ENCODE measurements around the gene ASB5.
"Not testable (repeated sequence)": the region's sequence is repeated elsewhere in the genome, so short reads cannot be mapped to it uniquely, and the experiment has no call there.

ASB5 gene, protein sequence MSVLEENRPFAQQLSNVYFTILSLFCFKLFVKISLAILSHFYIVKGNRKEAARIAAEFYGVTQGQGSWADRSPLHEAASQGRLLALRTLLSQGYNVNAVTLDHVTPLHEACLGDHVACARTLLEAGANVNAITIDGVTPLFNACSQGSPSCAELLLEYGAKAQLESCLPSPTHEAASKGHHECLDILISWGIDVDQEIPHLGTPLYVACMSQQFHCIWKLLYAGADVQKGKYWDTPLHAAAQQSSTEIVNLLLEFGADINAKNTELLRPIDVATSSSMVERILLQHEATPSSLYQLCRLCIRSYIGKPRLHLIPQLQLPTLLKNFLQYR

DNA sequence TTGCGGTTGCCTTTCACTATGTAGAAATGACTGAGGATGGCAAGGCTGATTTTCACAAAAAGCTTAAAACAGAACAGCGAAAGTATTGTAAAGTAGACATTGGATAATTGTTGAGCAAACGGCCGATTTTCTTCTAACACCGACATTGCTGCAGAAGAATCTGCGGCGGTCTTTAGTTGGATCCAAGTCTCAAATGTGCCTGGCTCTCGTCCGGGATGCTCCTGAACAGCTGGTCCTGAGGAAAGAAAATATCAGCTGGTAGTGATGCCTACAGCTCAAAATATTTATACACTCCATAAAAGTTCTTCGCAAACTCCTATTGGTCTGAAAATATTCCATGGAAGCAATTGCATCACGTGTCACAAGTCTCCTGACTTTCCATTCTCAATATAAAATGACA, at the start of gene ASB5:
TSS of gene ASB5 (minus strand) at position 260 of the 400 bp plus-strand sequence. CDS start at position 146, 114 bp downstream.
- no peak for DNase-seq (ENCODE audit: low read depth in 2 of 2)

DNA sequence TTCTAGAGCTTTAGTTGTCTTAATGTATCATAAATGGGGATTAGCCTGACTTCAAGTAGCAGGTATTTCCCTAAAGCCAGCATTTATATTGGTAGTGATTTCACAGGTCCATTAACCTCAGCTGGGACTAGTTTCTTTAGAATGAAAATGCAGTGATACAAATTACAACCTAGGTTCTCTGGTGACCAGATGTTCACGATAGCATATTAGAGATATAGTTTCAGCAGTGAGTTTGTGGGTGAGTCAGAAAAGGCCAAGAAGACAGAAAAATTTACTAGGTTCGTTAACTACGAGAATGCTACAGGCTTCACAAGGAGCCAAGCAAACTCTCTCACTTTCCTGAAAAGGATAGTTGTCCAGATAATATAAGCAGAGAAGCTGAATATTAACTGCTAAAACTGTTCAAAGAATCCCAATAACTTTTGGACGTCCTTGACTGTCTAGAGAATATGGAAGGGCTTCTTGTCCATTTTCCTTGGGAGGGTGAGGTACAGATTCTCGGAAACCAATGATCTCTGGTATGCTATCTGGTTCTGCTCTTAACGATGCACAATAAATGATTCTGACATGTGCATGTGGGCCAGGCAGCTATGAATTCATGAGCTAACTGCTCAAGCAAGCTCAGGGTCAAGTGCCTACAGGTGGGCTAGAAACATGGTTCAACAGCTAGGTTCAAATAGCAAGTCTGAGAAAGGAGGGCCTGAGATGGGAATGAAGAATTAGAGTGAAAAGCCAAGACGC, 44.7 kb upstream of the ASB5 start:
- no peak for DNase-seq (ENCODE audit: low read depth in 2 of 2)

DNA sequence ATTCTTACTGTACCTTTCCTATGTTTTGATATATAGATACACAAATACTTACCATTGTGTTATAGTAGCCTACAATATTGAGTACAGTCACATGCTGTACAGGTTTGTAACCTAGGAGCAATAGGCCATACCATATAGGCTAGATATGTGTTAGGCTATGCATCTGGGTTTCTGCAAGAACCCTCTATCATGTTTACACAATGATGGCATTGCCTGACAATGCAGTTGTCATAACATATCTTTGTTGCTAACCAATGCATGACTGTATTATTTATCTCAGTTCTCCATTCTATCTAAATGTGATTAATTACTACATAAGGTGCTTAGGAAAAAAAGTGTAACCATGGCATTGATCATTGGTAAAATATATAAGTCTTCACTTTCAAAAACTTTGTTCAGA, 40.8 kb upstream of the ASB5 start:
- no peak for DNase-seq (ENCODE audit: low read depth in 2 of 2)

DNA sequence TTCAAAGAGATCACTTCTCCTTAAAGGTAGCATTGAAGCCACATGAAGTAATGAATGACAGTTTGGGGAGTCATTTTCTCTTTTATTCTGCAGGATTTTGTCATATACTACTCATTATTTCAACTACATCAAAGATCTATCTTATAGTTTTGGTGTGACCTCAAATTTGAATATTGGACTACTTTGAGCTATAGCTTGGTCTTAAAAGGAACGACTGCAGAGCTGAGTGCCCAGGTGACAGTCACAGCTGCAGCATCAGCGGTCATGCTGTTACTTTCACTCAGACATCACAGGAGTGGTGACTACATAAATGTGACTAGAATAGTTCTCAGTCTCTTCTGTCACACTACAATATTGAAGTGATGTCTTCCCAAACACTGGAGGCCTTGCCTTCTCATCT, 40.0 kb upstream of the ASB5 start:
- DNase-seq (ENCODE audit: low read depth in 2 of 2), result no peak

DNA sequence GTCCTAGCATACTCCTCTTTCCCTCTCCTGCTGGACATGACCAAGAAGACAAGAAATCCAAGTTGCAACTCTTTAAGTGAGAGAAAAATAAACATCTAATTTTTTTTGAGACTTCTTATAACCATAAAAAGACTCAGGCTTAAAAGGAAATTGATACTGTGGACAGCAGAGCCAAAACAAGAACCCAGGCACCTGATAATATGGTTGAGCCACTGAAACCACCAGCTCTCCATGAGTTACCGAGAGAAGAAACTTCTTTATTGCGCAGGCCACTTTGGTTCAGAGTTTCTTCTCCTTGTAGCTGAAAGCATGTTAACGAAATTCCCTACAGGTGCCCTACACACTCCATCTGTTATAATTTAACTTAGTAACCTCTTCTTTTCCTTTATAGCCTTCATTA, 39.4 kb upstream of the ASB5 start:
- no peak for DNase-seq (ENCODE audit: low read depth in 2 of 2)

DNA sequence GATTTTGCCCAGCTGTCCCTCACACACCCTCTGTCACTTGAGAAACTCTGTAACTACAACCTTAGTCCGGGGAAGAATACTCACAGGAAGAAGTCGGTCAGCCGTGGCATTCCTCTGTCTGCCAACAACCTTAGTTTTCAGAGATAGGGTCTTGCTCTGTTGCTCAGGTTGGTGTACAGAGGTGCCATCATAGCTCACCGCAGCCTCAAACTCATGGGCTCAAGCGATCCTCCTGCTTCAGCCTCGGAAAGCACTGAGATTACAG, 38.6 kb upstream of the ASB5 start:
- no peak for DNase-seq (ENCODE audit: low read depth in 2 of 2)

DNA sequence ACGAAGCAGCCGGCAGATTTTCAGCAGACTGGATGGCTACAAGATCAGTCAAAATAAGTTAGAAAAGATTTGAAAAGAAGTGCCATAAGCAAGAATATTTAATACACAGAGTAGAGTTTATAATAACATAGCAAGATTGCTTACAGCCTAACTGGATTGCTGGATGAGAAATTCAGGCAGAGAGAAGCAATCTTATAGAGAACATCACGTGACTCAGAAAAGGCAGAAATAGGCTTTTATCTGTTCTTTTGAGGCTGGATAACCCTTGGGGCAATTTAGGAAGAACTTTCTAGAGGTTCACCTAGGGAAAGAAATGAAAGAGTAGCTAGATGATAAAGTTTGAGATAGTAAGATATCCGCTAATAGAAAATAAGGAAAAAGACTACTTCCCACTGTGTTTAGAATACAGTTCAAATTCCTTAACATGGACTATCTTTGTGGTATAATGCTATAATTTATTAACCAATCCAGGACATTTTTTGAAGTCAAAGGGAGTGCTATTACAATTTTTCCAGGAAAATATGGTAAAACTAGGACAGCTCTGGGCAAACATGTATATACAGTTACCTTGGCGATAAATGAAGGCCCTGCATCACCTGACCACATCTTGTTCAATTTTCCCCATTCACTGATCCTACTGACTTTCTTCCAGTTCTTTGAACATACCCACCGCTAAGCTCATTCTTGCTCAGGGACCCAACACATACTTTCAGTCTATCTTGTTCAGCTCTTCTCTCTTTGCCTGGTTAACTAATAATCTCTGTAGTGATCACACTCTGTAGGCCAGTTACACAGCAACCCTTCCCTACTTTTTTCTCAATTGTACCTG, 38.0 kb upstream of the ASB5 start:
- DNase-seq (ENCODE audit: low read depth in 2 of 2), result no peak

DNA sequence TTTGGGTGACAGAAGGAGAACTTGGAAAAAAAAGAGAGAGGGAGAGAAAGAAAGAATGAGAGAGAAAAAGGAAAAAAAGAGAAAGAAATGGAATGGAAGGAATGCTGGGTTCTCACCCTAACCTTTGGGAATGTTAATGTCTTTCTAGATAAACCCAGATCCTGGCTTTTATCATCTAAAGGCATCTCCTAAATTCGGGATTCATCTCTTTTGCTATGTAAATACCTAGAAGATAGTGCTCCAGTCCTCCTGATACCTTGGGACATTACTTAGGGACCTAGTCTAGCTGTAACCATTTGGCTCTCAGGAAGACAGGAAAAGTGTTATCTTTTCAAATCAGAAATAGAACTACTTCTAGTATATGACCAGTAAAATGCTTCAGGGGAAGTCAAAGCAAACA, 34.9 kb upstream of the ASB5 start:
- DNase-seq (ENCODE audit: low read depth in 2 of 2), result no peak

DNA sequence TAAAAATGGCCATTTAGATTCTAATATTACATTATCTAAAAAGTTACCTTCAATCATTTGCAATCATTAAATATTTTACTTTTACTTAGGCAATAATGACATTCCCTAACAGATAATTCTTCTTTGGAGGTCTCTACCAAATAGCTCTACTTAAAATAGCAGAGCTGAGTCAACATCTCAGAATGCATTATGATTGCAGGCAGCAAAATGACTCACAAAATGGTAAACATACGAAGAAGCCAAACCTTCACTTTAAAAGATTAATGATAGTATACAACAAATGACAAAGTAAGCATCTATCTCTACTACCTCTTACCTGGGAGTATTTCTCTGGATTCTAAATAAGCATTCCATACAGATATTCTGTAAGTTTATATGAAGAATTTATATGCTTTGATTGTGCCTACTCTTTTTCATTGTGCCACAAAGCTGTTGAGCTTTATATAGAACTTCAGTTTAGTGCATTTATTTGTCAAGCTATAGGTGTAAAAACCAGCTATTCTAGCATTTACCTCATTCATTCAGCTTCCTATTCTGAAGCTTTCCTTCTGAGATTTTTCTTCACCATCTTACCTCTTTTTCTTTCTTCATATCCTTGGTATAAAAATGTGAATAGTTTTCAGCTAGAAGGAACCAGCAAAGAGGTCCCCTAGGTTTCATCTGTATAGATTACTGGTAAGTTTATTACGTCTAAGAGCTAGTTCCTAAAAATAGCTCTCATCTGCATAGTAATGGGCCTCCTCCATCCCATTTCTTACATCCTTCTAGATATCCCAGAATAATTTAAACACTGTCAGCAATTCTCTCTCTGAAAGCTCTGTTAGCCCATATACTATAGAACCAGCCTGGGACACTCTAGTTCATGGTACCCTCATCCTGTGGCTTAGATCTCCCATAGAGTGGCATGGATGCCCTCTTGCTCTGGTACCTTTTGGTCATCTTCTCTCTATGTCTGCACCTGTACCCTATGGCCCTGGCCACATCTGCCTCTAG, 33.6 kb upstream of the ASB5 start:
- DNase-seq (ENCODE audit: low read depth in 2 of 2), result no peak

DNA sequence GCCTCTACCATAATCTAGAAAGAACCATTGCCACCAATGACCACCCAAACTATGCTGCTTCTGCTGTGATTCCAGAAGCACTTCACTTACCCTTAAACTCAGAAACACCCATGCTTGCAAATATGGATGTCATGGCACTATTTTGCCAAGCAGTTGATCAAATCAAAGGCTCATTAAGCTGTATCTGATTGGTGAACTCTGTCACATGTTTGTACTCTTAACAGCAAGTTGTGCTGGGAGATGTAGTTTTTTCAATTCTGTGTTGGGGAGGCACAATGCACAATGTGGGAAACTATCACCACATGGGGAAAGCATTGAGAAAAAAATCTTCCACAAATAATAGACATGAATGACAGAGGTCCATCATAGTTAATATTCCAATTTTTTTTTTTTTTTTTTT, 31.5 kb upstream of the ASB5 start:
- no peak for DNase-seq (ENCODE audit: low read depth in 2 of 2)

DNA sequence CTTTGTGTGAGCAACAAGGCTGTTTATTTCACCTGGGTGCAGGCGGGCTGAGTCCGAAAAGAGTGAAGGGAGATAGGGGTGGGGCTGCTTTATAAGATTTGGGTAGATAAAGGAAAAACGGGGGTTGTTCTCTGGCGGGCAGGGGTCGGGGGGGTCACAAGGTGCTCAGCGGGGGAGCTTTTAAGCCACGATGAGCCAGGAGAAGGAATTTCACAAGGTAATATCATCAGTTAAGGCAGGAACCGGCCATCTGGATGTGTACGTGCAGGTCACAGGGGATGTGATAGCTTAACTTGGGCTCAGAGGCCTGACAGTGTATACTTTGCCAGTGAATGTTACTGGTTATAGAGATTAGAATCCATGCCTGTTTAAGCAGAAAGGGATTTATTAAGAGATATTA, 31.0 kb upstream of the ASB5 start:
- no peak for DNase-seq (ENCODE audit: low read depth in 2 of 2)

DNA sequence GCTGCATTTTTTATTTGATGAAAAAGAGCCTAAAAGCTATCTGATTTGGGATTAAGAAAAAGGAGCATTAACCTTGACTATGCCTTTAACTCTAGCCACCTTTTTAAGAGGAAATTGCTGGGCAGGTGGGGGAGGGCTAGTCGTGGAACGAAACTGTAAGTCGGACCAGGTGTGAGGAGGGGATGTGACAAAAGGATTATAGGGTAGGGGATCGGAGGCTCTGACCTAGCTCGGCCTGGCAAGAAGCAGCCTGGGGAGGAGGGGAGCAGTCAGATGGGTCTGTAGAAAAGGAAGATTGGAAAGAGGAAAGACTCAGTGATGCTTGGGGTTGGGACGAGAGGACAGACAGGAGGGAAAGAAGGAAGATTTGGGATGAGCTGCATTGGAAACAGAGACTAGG, 29.6 kb upstream of the ASB5 start:
- no peak for DNase-seq (ENCODE audit: low read depth in 2 of 2)

DNA sequence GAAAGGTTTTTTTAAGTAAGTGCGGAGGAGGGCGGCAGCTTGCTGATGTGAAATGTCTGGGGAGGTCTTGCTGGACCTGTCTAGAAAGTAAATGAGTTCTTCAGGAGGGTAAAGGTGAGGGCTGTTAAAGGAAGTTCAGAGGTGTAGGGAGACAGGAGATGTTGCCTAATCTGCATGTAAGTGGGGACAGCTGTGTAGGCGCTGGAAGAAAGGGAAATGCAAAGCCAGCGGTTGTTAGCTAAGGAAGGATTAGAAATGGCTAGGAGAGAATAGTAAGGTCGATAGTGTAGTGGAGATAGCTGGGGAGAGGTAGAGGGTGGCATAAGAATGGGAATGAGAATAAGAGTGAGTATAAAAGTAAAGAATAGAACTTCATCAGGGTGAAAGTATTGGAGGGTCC, 26.9 kb upstream of the ASB5 start:
- not testable (repeated sequence) for DNase-seq (ENCODE audit: low read depth in 2 of 2)

DNA sequence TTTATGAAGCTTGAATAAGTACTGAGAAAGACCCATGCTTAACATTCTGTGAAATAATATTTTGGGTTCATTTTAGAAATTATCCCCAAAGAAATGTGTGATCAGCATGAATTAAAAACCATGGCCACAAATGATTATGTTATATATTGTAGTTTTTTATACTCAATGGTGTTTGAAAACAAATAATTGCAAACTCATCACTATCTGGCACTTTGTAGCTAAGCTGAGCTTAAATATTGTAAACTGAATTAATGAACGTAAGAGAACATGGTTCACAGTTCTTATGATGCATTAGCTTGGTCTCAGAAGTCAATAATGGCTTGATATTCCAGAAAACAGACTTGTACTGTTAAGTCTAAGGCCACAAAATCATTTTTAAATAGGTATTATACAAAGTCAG, 24.6 kb upstream of the ASB5 start:
- no peak for DNase-seq (ENCODE audit: low read depth in 2 of 2)

DNA sequence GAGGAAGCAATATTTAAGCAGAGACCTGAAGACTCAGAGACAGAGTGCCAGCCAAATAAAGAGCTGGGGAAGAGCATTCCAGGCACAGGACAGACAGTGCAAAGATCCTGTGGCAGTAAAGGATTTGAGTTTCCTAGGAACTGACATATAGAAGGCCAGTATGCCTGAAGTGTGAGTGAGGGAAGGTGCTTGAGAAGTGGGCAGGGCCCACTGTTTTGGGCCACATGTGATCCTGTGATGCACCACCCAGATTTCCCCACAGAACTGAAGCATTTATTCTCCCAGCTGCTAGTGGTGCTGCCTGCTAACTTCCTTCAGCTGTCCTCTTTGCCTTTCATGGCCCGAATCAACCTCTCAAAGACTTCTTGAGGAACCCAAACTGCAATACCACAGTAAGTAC, 23.9 kb upstream of the ASB5 start:
- DNase-seq (ENCODE audit: low read depth in 2 of 2), result no peak

DNA sequence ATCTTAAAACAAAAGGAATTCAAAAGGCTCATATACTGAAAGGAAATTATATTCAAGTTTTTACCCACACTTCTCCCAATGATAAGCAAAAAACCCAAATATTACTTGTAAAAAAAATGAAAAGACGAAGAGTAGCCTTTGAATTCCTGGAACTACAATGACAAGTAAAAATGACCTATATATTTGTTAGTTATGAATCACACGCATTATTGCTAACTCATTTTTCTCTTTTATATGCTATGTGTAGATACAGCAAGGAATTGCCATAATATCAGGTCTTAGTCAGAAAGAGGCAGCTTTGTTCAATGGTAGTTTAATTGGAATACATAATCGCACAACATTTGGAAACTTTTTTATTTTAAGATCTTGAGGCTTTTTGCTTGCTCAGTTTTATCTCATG, 22.7 kb upstream of the ASB5 start:
- no peak for DNase-seq (ENCODE audit: low read depth in 2 of 2)

DNA sequence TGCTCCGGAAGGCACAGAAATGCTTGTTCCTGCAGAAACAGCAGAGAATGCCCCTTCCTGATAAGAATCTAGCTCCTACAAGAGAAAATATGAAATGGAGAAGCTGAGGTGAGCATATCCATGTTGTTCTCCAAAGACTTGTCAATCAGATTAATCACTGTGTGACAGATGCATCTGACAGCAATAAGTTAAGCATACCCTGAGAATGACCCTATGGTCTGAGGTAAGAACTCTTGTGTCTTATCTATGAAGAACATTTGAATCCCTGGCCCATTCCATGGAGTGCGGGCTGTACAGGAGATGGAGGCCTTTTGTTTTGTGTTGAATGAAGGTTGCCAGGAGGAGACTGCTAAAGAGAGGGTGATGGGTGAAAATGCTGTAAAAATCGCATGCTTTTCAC, 21.5 kb upstream of the ASB5 start:
- no peak for DNase-seq (ENCODE audit: low read depth in 2 of 2)

DNA sequence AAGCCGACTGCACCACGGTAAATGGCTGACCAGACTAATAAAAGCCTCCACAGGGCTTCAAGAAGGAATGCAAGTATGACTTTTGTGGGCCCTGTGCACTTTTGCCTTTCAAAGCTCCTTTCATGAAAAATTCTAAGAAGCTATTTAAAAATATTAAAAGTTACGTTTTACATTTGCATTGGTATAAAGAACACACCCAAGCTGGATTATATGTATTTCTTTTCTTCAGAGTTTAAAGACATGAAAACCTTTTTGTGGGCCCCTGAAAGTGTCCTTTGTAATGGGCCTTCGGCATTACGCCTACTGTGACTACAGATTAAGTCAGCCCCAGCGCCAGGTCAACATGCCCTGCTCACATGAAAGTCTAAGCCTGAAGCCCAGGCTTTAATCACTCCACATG, 20.5 kb upstream of the ASB5 start:
- no peak for DNase-seq (ENCODE audit: low read depth in 2 of 2)

DNA sequence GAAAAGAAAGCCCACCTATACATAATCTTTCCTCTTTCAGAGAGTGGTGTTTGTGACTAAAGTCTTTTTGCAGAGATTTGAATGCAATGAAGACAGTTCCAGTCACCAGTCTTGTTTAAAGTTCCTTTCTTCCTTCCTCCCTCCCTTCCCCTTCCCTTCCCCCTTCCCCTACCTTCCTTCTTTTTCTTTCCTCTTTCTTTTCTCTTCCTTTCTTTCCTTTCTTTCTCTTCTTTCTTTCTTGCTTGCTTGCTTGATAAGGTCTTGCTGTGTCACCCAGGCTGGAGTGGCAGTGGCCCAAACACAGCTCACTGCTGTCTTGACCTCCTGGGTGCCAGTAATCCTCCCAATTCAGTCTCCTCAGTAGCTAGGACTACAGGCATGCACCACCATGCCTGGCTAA, 19.0 kb upstream of the ASB5 start:
- DNase-seq (ENCODE audit: low read depth in 2 of 2), result no peak

DNA sequence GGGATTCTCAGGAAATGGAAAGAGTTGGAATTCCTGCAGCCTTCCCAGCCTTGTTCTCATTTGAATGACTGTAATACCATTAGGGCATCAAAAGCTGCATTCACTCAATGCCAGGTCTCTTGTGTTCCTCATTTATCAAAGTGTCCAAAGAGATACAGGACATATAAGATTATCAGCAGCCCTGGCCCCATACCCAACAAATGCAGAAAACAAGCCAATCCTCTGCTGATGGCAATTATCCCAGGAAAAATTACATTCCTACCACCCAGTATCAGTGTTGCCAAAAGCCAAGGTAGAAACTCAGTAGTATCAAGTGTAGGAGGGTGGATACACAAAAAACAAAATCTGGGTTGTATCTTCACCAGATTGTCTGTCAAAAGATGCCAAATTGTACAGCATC, 18.5 kb upstream of the ASB5 start:
- no peak for DNase-seq (ENCODE audit: low read depth in 2 of 2)

DNA sequence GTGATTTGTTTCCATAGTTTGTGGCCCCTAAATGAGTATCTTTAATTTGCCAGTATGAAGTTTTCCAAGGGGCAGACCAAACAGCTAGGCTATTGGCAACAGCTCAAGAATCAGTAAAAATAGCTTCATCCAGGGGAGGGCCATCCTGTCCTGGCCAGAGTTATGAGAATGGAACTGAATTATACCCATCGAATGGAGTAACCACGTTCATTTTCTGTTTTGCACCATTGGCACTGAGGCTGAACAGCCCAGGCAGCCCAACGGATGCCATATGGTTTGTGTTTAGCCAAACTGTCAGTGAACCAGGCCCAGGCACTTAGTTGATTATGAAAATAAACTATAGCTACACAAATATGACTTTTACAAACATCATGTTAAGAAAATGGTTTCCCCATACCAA, 17.7 kb upstream of the ASB5 start:
- no peak for DNase-seq (ENCODE audit: low read depth in 2 of 2)

DNA sequence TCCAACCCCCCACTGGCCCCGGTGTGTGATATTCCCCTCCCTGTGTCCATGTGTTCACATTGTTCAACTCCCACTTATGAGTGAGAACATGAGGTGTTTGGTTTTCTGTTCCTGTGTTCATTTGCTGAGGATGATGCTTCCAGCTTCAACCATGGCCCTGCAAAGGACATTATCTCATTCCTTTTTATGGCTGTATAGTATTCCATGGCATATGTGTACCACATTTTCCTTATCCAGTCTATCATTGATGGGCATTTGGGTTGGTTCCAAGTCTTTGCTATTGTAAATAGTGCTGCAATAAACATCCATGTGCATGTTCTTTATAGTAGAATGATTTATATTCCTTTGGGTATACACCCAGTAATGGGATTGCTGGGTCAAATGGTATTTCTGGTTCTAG, 10.5 kb upstream of the ASB5 start:
- not testable (repeated sequence) for DNase-seq (ENCODE audit: low read depth in 2 of 2)

Measured in stimulated activated CD4-positive, alpha-beta T cell treated with anti-CD3 and anti-CD28 coated beads, Interleukin-4, amount 100 ng/mL, for 48 hours (primary cell).